H1 (cell line): ENCODE measurements around the gene KLF2. TPM values are rescaled to one million over a fixed set of nuclear protein-coding genes. Genes with fewer than 3 reads are reported as not detected.

Experiments
- CTCF ChIA-PET: fragments of 300-600 bp; sonication (Branson Sonifier 250); formaldehyde crosslinking; loops from one replicate; lab custom pipeline; 2021; ENCODE audit not compliant: partially characterized antibody; lab: Charles Lee
- POLR2A ChIA-PET: fragments of 300-600 bp; sonication (Branson Sonifier 250); formaldehyde crosslinking; loops from one replicate; lab custom pipeline; 2021; ENCODE audit warnings: inconsistent platforms; ENCODE audit not compliant: partially characterized antibody; lab: Charles Lee
- DNase-seq, 2 experiments: peaks; one replicate each; pipeline versions ENCODE4 v3.0.0 to v3.0.0-alpha.2; 2010 to 2022; ENCODE audit warnings: low spot score in 2 of 2, low read depth in 1 of 2, mixed read lengths in 1 of 2
- FAIRE-seq: peaks from 2 replicates; lab custom pipeline; 2011; peaks lifted over from hg19 to GRCh38; lab: Jason Lieb, UNC
- H2AFZ ChIP-seq: 2 replicates; pipeline ENCODE4 v1.8.1; 2012; ENCODE audit warnings: low read length, inconsistent platforms
- H2AK5ac ChIP-seq: 2 replicates; pipeline ENCODE4 v1.6.1; 2013; ENCODE audit warnings: low read depth, low read length
- H2BK120ac ChIP-seq: replicated peaks from 2 replicates; pipeline ENCODE3; 2013; ENCODE audit warnings: low read depth, low read length, inconsistent platforms
- H2BK12ac ChIP-seq: 2 replicates; pipeline ENCODE4 v1.6.1; 2013; ENCODE audit warnings: low read depth, low read length
- H2BK15ac ChIP-seq: 2 replicates; pipeline ENCODE4 v1.6.1; 2013; ENCODE audit warnings: low read length
- H2BK20ac ChIP-seq: 2 replicates; pipeline ENCODE4 v1.6.1; 2013; ENCODE audit warnings: low read length
- H2BK5ac ChIP-seq: 2 replicates; pipeline ENCODE4 v1.6.1; 2013; ENCODE audit warnings: low read depth, low read length
- H3K14ac ChIP-seq: 2 replicates; pipeline ENCODE4 v1.6.1; 2013; ENCODE audit warnings: inconsistent platforms; ENCODE audit not compliant: insufficient read length
- H3K18ac ChIP-seq: 2 replicates; pipeline ENCODE4 v1.6.1; 2013; ENCODE audit warnings: low read length; ENCODE audit errors: extremely low read depth
- H3K23ac ChIP-seq: 2 replicates; pipeline ENCODE4 v1.6.1; 2013; ENCODE audit warnings: inconsistent platforms; ENCODE audit not compliant: insufficient read length
- H3K23me2 ChIP-seq: 2 replicates; pipeline ENCODE4 v1.6.1; 2013; ENCODE audit warnings: low read depth, low read length
- H3K27ac ChIP-seq: 2 replicates; pipeline ENCODE4 v1.6.1; 2011; ENCODE audit warnings: low read depth, low read length, inconsistent platforms
- H3K27me3 ChIP-seq, 4 experiments: replicated peaks in 1 of 4; 1 replicate in 1 of 4; 2 replicates in 3 of 4; pipeline versions ENCODE4 v1.6.1 to v1.8.1; 2011 to 2013; ENCODE audit warnings: low read length in 3 of 4, mild to moderate bottlenecking in 3 of 4, inconsistent platforms in 2 of 4, mixed read lengths in 2 of 4, moderate library complexity in 1 of 4; ENCODE audit not compliant: control insufficient read depth in 3 of 4, insufficient read depth in 3 of 4; ENCODE audit errors: extremely low read depth in 1 of 4
- H3K36me3 ChIP-seq, 4 experiments: 2 replicates each; pipeline versions ENCODE4 v1.6.1 to v1.8.1; 2011 to 2013; ENCODE audit warnings: mild to moderate bottlenecking in 4 of 4, low read length in 3 of 4, moderate library complexity in 2 of 4, control low read depth in 1 of 4, inconsistent platforms in 1 of 4; ENCODE audit not compliant: insufficient read depth in 4 of 4, control insufficient read depth in 2 of 4
- H3K4ac ChIP-seq: replicated peaks from 2 replicates; pipeline ENCODE3; 2013; ENCODE audit warnings: low read length, low read depth, mixed read lengths, inconsistent platforms; ENCODE audit not compliant: insufficient read length
- H3K4me1 ChIP-seq, 4 experiments: replicated peaks in 1 of 4; 1 replicate in 1 of 4; 2 replicates in 3 of 4; pipeline versions ENCODE4 v1.6.1 to v1.8.1; 2011 to 2013; ENCODE audit warnings: low read length in 3 of 4, inconsistent platforms in 2 of 4, mixed read lengths in 1 of 4; ENCODE audit not compliant: insufficient read depth in 4 of 4, control insufficient read depth in 3 of 4
- H3K4me2 ChIP-seq, 2 experiments: 2 replicates each; pipeline versions ENCODE4 v1.6.1 to v1.8.1; 2011 to 2013; ENCODE audit warnings: low read depth in 2 of 2, low read length in 2 of 2, control low read depth in 1 of 2, inconsistent platforms in 1 of 2, mild to moderate bottlenecking in 1 of 2; ENCODE audit not compliant: insufficient read depth in 1 of 2
- H3K4me3 ChIP-seq, 4 experiments: fragments of 200-600, 300-600 bp in 1 of 4; sonication (generic), shearing (Covaris generic), sonication (Bioruptor Twin) in 1 of 4; 2 replicates each; pipeline versions ENCODE4 v1.5.1 to v1.8.1; 2011 to 2016; ENCODE audit warnings: low read length in 4 of 4, low read depth in 3 of 4, control low read depth in 2 of 4, inconsistent platforms in 2 of 4, mild to moderate bottlenecking in 2 of 4, mixed read lengths in 1 of 4, moderate library complexity in 1 of 4; ENCODE audit not compliant: insufficient read depth in 2 of 4; ENCODE audit errors: extremely low read depth in 1 of 4
- H3K56ac ChIP-seq: replicated peaks from 2 replicates; pipeline ENCODE3; 2013; ENCODE audit warnings: low read depth, mild to moderate bottlenecking, mixed read lengths, low read length, inconsistent platforms; ENCODE audit not compliant: insufficient read length
- H3K79me1 ChIP-seq: 2 replicates; pipeline ENCODE4 v1.6.1; 2013; ENCODE audit warnings: low read depth, low read length, control low read depth
- H3K79me2 ChIP-seq, 2 experiments: 2 replicates each; pipeline versions ENCODE4 v1.6.1 to v1.8.1; 2012 to 2013; ENCODE audit warnings: low read length in 2 of 2, mild to moderate bottlenecking in 2 of 2, inconsistent platforms in 1 of 2; ENCODE audit not compliant: insufficient read depth in 2 of 2, control insufficient read depth in 1 of 2
- H3K9ac ChIP-seq, 4 experiments: replicated peaks in 1 of 4; 1 replicate in 1 of 4; 2 replicates in 3 of 4; pipeline versions ENCODE4 v1.6.1 to v1.8.1; 2011 to 2013; ENCODE audit warnings: low read depth in 3 of 4, low read length in 3 of 4, control low read depth in 2 of 4, mild to moderate bottlenecking in 2 of 4, moderate library complexity in 2 of 4, inconsistent platforms in 1 of 4; ENCODE audit errors: extremely low read depth in 1 of 4
- H3K9me3 ChIP-seq, 2 experiments: 2 replicates each; pipeline versions ENCODE4 v1.6.1 to v1.8.1; 2012 to 2013; ENCODE audit warnings: mild to moderate bottlenecking in 2 of 2, moderate library complexity in 2 of 2, control low read depth in 1 of 2, inconsistent platforms in 1 of 2, low read depth in 1 of 2, low read length in 1 of 2, mixed read lengths in 1 of 2; ENCODE audit not compliant: insufficient read depth in 2 of 2
- H4K20me1 ChIP-seq, 2 experiments: replicated peaks in 1 of 2; 2 replicates each; pipeline versions ENCODE3 to v1.8.1; 2011 to 2013; ENCODE audit warnings: inconsistent platforms in 2 of 2, low read length in 2 of 2, mild to moderate bottlenecking in 1 of 2; ENCODE audit not compliant: insufficient read depth in 2 of 2, control insufficient read depth in 1 of 2
- H4K5ac ChIP-seq: 2 replicates; pipeline ENCODE4 v1.6.1; 2013; ENCODE audit warnings: low read length, low read depth, mixed read lengths, inconsistent platforms; ENCODE audit not compliant: insufficient read length
- H4K8ac ChIP-seq: 2 replicates; pipeline ENCODE4 v1.8.0; 2013; ENCODE audit warnings: mild to moderate bottlenecking, moderate library complexity, low read length, inconsistent platforms; ENCODE audit not compliant: insufficient read depth; ENCODE audit errors: extremely low read depth
- H4K91ac ChIP-seq: replicated peaks from 2 replicates; pipeline ENCODE3; 2013; ENCODE audit warnings: low read length, mixed read lengths, inconsistent platforms; ENCODE audit not compliant: insufficient read length
- ATF2 ChIP-seq: IDR thresholded peaks from 2 replicates; pipeline ENCODE4 v1.6.1; 2012; ENCODE audit warnings: low read length, inconsistent platforms
- BRCA1 ChIP-seq: IDR thresholded peaks from 2 replicates; pipeline ENCODE4 v1.6.1; 2012; ENCODE audit warnings: low read depth, low read length, improper control_type of control experiment
- CEBPB ChIP-seq: IDR thresholded peaks from 2 replicates; pipeline ENCODE4 v1.6.1; 2012; ENCODE audit warnings: low read depth, low read length
- CREB1 ChIP-seq: IDR thresholded peaks from 2 replicates; pipeline ENCODE4 v1.6.1; 2012; ENCODE audit warnings: inconsistent platforms
- E2F6 ChIP-seq: IDR thresholded peaks from 2 replicates; pipeline ENCODE4 v1.6.1; 2012; ENCODE audit warnings: inconsistent platforms
- HDAC6 ChIP-seq: IDR thresholded peaks from one replicate; pipeline ENCODE4 v1.7.1; 2012; ENCODE audit warnings: low read depth, mild to moderate bottlenecking, inconsistent platforms, low read length, moderate library complexity
- KDM1A ChIP-seq: fragments of 200-600, 300-600 bp; sonication (generic); IDR thresholded peaks from 2 replicates; pipeline ENCODE4 v1.7.1; 2016; ENCODE audit warnings: mild to moderate bottlenecking, low read length, borderline replicate concordance
- POLR2A ChIP-seq, 2 experiments: IDR thresholded peaks; 1 replicate in 1 of 2; 2 replicates in 1 of 2; pipeline ENCODE4 v1.6.1; 2011; ENCODE audit warnings: low read depth in 2 of 2, low read length in 2 of 2, mild to moderate bottlenecking in 2 of 2; ENCODE audit errors: control extremely low read depth in 1 of 2
- POLR2AphosphoS5 ChIP-seq: IDR thresholded peaks from 2 replicates; pipeline ENCODE4 v1.6.1; 2011; ENCODE audit warnings: low read depth, low read length
- RNF2 ChIP-seq: fragments of 200-900, 300-1000 bp; sonication (generic); IDR thresholded peaks from 2 replicates; pipeline ENCODE4 v1.7.1; 2016; ENCODE audit warnings: borderline replicate concordance, low read depth, mild to moderate bottlenecking, antibody characterized with exemption, low read length; ENCODE audit not compliant: poor library complexity, severe bottlenecking; ENCODE audit errors: missing control alignments
- RXRA ChIP-seq: IDR thresholded peaks from 2 replicates; pipeline ENCODE4 v1.6.1; 2011; ENCODE audit warnings: low read depth, mild to moderate bottlenecking, low read length, moderate library complexity; ENCODE audit not compliant: insufficient read depth
- SP1 ChIP-seq: IDR thresholded peaks from 2 replicates; pipeline ENCODE4 v1.6.1; 2011; ENCODE audit warnings: low read depth, low read length
- SP2 ChIP-seq: IDR thresholded peaks from 2 replicates; pipeline ENCODE4 v1.6.1; 2012; ENCODE audit warnings: mild to moderate bottlenecking, low read length, inconsistent platforms
- WGBS, 2 experiments: shearing (Covaris generic) in 1 of 2; methylation state at CpG; one replicate each; pipeline versions ENCODE4 v1.1.6 to v1.1.7; 2013 to 2015; ENCODE audit warnings: low lambda C conversion rate in 2 of 2, mixed read lengths in 2 of 2, inconsistent platforms in 1 of 2, low coverage in 1 of 2, missing lambda C conversion rate in 1 of 2; ENCODE audit not compliant: insufficient replicate concordance in 2 of 2, insufficient coverage in 1 of 2, insufficient read length in 1 of 2; ENCODE audit errors: extremely low coverage in 1 of 2, missing lambda C conversion rate in 1 of 2; 5-methylcytosine and 5-hydroxymethylcytosine counted together
- polyA plus RNA-seq, 7 experiments: library from polyadenylated mRNA; depleted of rRNA in 3 of 7; stranded (reverse) in 5 of 7; unstranded in 2 of 7; fragments of >200 nt in 5 of 7; fragments of 200-250 nt in 2 of 7; gene quantifications; 1 replicate in 5 of 7; 2 replicates in 1 of 7; 4 replicates in 1 of 7; pipeline versions ENCODE4 v1.2.1 to v1.2.3, GENCODE V29; 2011 to 2013; ENCODE audit warnings: missing spikeins in 2 of 7, mixed read lengths in 2 of 7
- total RNA-seq: library from RNA; stranded (reverse); fragmentation: NEBNext Ultra II Directional; extraction: Animal tissue kit (Norgen Biotek cat#: 25700); gene quantifications from 2 replicates; pipeline ENCODE4 v1.2.1, GENCODE V29; 2021

KLF2 gene
- total and polyA plus RNA-seq, 2 of the 8 experiments (the other 6 are each of a cell fraction or from before 2014, with no cell fraction given), result 0.19 to 0.33 TPM

- Histone ChIP-seq H3K23ac (no peak overlapping the region), H2AK5ac (no peak overlapping the region), H3K18ac (no peak overlapping the region), H3K4me3 (no peak overlapping the region), H3K9me3 (no peaks in the 10 kb centered on the region), H2BK5ac (no peak overlapping the region), H3K4me1 (peaks cover 0 to 2% (median 0%) of the 10 kb centered on the region in 4 experiments; a peak in 1 of 7 replicates), H4K5ac (no peak overlapping the region), H2BK20ac (no peak overlapping the region), H2AFZ (no peak overlapping the region), H4K20me1 (peaks cover 6 to 21% of the 10 kb centered on the region in 2 experiments), H3K14ac (no peak overlapping the region), H3K9ac (no peak overlapping the region), H3K36me3 (peaks cover 0 to 12% (median 9%) of the 10 kb centered on the region in 4 experiments; a peak in 5 of 8 replicates), H3K4ac (no peak overlapping the region), H4K8ac (peak overlapping the region; percentile 29), H3K79me1 (peaks cover 4% of the 10 kb centered on the region), H3K79me2 (no peaks in the 10 kb centered on the region), H3K4me2 (no peak overlapping the region), H2BK15ac (no peak overlapping the region), H2BK12ac (no peak overlapping the region), H3K27me3 (no peaks in the 10 kb centered on the region), H3K56ac (no peak overlapping the region), H4K91ac (no peak overlapping the region), H2BK120ac (no peak overlapping the region), H3K23me2 (peaks cover 8% of the 10 kb centered on the region; the same call in 1 of the 2 replicates), H3K27ac (no peak overlapping the region)
- DNase-seq (no peak), FAIRE-seq (no peak)
- 96% methylated on average over 12 of the region's 12 CpGs; no CpG with 5 or more reads in 1 of the 2 experiments for WGBS, 2 experiments
- POLR2A ChIA-PET, result no interaction called here
- CTCF ChIA-PET, result interaction anchor here (0.6 to 5.1 kb wide), 8 partner anchors 10 to 125 kb away, joined by 3 to 23 read pairs (median 4); no protein-coding TSS in a partner anchor
- TF ChIP-seq POLR2A (IDR thresholded peaks at IDR 0.05; ENCODE audit: control extremely low read depth in 1 of 2, low read depth in 2 of 2, low read length in 2 of 2), result no peak
- TF ChIP-seq SP1, result no peak
- no peak for TF ChIP-seq BRCA1
- no peak for TF ChIP-seq CEBPB
- TF ChIP-seq KDM1A, result no peak
- no peak for TF ChIP-seq HDAC6
- no peak for TF ChIP-seq RNF2
- TF ChIP-seq SP2, result no peak
- TF ChIP-seq POLR2AphosphoS5, result no peak
- TF ChIP-seq RXRA, result no peak
- no peak for TF ChIP-seq E2F6
- no peak for TF ChIP-seq CREB1
- TF ChIP-seq ATF2, result no peak
Measured at GRCh38 chr19:16373079-16373478, 48.5 kb downstream of the KLF2 start.
